DOHH2 (cell line): ENCODE results near the gene PLXNB3.

Source experiments
- H3F3A ChIP-seq: fragments of 200-600 bp; sonication (generic), shearing (Covaris generic); 2 replicates; pipeline ENCODE4 v1.6.0; 2016; ENCODE audit warnings: antibody characterized with exemption, mild to moderate bottlenecking; ENCODE audit not compliant: control insufficient read depth, insufficient read depth
- H3K27ac ChIP-seq: fragments of 200-600 bp; sonication (generic); 2 replicates; pipeline ENCODE4 v1.5.1; 2014; ENCODE audit warnings: low read depth, mild to moderate bottlenecking, low read length, moderate library complexity
- H3K27me3 ChIP-seq: fragments of 200-600 bp; sonication (generic); 2 replicates; pipeline ENCODE4 v1.6.1; 2014; ENCODE audit warnings: mild to moderate bottlenecking, low read length, mixed read lengths; ENCODE audit not compliant: control insufficient read depth
- H3K36me3 ChIP-seq: fragments of 200-600 bp; sonication (generic); 2 replicates; pipeline ENCODE4 v1.6.1; 2014; ENCODE audit warnings: mild to moderate bottlenecking, low read length, moderate library complexity, mixed read lengths; ENCODE audit not compliant: control insufficient read depth
- H3K4me1 ChIP-seq: fragments of 200-600 bp; sonication (generic); 2 replicates; pipeline ENCODE4 v1.6.1; 2014; ENCODE audit warnings: mild to moderate bottlenecking, low read length, mixed read lengths; ENCODE audit not compliant: control insufficient read depth
- H3K4me2 ChIP-seq: fragments of 200-600 bp; sonication (generic); 2 replicates; pipeline ENCODE4 v1.6.0; 2014; ENCODE audit warnings: mild to moderate bottlenecking, low read length, moderate library complexity
- H3K4me3 ChIP-seq: fragments of 200-600 bp; sonication (generic); 2 replicates; pipeline ENCODE4 v1.5.1; 2014; ENCODE audit warnings: mild to moderate bottlenecking, low read length, mixed read lengths
- H3K79me2 ChIP-seq: fragments of 200-600 bp; sonication (generic); 2 replicates; pipeline ENCODE4 v1.6.1; 2014; ENCODE audit warnings: mild to moderate bottlenecking, low read length, mixed read lengths; ENCODE audit not compliant: control insufficient read depth
- H3K9me2 ChIP-seq: fragments of 200-600 bp; sonication (generic); replicated peaks from 2 replicates; pipeline ENCODE4 v1.6.1; 2014; ENCODE audit warnings: mild to moderate bottlenecking, low read length, mixed read lengths; ENCODE audit not compliant: control insufficient read depth
- H3K9me3 ChIP-seq: fragments of 200-600 bp; sonication (generic); 2 replicates; pipeline ENCODE4 v1.6.1; 2014; ENCODE audit warnings: antibody characterized with exemption, low read length, mixed read lengths; ENCODE audit not compliant: control insufficient read depth, insufficient read depth
- H4K20me1 ChIP-seq: fragments of 200-600 bp; sonication (generic); 2 replicates; pipeline ENCODE4 v1.6.0; 2014; ENCODE audit warnings: low read depth, mild to moderate bottlenecking, antibody characterized with exemption, low read length, moderate library complexity; ENCODE audit not compliant: control insufficient read depth, insufficient read depth
- EZH2phosphoT487 ChIP-seq: fragments of 200-600 bp; sonication (generic); IDR thresholded peaks from 2 replicates; pipeline ENCODE4 v1.6.1; 2017; ENCODE audit warnings: borderline replicate concordance, mild to moderate bottlenecking, antibody characterized with exemption, low read length, moderate library complexity, mixed read lengths
- TF ChIP-seq, protein P1 (sequence below): fragments of 200-600 bp; sonication (generic); IDR thresholded peaks from one replicate; pipeline ENCODE4 v1.5.1; 2014; ENCODE audit warnings: antibody characterized with exemption, mild to moderate bottlenecking, low read depth, low read length; ENCODE audit not compliant: poor library complexity, severe bottlenecking

Gene PLXNB3

GRCh38 chrX:153735274-153735673 lies 28.8 kb upstream of the PLXNB3 start:
- no peak overlapping the region for H3K4me2 ChIP-seq
- no peaks in the 10 kb centered on the region for H3K9me2 ChIP-seq
- H3K27me3 ChIP-seq = no peaks in the 10 kb centered on the region
- no peak overlapping the region for H3K27ac ChIP-seq
- H3K36me3 ChIP-seq = no peaks in the 10 kb centered on the region
- no peaks in the 10 kb centered on the region for H3K79me2 ChIP-seq
- H4K20me1 ChIP-seq = no peaks in the 10 kb centered on the region
- H3K4me3 ChIP-seq = no peak overlapping the region
- peaks cover 9% of the 10 kb centered on the region for H3K4me1 ChIP-seq
- TF ChIP-seq EZH2phosphoT487 = no peak
- TF ChIP-seq, protein P1, sequence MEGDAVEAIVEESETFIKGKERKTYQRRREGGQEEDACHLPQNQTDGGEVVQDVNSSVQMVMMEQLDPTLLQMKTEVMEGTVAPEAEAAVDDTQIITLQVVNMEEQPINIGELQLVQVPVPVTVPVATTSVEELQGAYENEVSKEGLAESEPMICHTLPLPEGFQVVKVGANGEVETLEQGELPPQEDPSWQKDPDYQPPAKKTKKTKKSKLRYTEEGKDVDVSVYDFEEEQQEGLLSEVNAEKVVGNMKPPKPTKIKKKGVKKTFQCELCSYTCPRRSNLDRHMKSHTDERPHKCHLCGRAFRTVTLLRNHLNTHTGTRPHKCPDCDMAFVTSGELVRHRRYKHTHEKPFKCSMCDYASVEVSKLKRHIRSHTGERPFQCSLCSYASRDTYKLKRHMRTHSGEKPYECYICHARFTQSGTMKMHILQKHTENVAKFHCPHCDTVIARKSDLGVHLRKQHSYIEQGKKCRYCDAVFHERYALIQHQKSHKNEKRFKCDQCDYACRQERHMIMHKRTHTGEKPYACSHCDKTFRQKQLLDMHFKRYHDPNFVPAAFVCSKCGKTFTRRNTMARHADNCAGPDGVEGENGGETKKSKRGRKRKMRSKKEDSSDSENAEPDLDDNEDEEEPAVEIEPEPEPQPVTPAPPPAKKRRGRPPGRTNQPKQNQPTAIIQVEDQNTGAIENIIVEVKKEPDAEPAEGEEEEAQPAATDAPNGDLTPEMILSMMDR = peak; percentile 31
- H3F3A ChIP-seq = no peaks in the 10 kb centered on the region
- H3K9me3 ChIP-seq = no peaks in the 10 kb centered on the region

DNA sequence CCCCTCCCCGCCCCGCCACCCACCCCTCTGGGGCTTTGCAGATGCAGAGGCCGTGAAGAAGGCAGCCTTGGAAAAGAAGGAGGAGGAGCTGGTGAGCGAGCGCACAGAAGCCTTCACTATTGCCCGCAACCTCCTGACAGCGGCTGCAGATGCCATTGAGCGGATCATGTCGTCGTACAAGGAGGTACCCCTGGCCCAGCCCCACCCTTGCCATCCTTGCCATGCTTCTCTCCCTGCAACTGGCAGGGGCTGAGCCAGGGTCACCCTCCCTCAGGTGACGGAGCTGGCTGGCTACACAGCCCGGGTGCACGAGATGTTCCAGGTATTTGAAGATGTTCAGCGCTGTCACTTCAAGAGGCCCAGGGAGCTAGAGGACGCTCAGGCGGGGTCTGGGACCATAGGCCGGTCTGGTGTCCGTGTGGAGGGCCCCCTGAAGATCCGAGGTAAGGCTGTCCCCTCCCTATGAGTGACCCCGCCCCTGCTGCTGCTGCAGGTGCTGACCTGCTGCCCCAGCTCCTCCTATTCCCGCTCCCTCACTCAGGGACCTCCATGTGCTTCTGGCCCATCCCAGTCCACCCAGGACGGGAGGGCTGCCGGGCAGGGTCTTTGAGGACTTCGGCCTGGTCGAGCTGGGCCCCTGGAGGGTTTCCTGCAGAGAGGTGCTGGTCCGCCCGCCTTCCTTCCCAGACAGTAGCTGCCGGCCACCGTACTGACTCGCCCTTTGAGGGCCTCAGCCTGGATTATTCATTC lies 27.8 kb upstream of the PLXNB3 start:
- H3K9me3 ChIP-seq = no peaks in the 10 kb centered on the region
- no peaks in the 10 kb centered on the region for H3K9me2 ChIP-seq
- H3K4me1 ChIP-seq = peaks cover 9% of the 10 kb centered on the region
- no peak overlapping the region for H3K27ac ChIP-seq
- no peaks in the 10 kb centered on the region for H3K27me3 ChIP-seq
- H3K79me2 ChIP-seq = no peaks in the 10 kb centered on the region
- H3F3A ChIP-seq = no peaks in the 10 kb centered on the region
- no peaks in the 10 kb centered on the region for H3K36me3 ChIP-seq
- H4K20me1 ChIP-seq = no peaks in the 10 kb centered on the region
- H3K4me2 ChIP-seq = no peak overlapping the region
- no peak overlapping the region for H3K4me3 ChIP-seq
- TF ChIP-seq EZH2phosphoT487 = no peak
- TF ChIP-seq, protein P1 = no peak

DNA sequence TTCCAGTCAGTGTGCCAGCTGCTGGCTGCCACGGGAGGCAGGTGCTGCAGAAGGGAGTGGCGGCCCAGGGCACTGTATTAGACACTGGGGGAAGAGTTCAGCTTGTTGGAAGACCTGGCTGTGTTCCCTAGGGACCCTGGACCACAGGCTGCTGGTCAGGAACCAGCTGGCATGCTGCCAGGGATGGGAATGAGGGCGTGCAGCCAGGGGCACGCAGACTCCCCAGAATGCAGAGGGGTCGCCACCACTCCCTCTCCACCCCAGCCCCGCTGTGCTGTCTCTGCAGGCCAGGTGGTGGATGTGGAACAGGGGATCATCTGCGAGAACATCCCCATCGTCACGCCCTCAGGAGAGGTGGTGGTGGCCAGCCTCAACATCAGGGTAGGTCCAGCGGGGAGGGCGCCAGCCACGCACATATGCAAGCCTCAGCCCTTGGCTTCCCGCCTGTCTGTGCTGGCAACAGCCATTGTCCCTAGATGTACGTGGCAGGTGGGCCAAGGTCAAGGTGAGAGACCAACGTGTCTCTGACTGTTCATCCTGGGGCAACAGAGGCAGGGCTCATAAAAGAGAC lies 27.1 kb upstream of the PLXNB3 start:
- TF ChIP-seq, protein P1 = no peak
- no peak for TF ChIP-seq EZH2phosphoT487
- no peak overlapping the region for H3K4me3 ChIP-seq
- no peak overlapping the region for H3K27ac ChIP-seq
- no peaks in the 10 kb centered on the region for H4K20me1 ChIP-seq
- H3K27me3 ChIP-seq = no peaks in the 10 kb centered on the region
- no peaks in the 10 kb centered on the region for H3K36me3 ChIP-seq
- H3K4me1 ChIP-seq = peaks cover 9% of the 10 kb centered on the region
- no peaks in the 10 kb centered on the region for H3F3A ChIP-seq
- no peaks in the 10 kb centered on the region for H3K79me2 ChIP-seq
- H3K4me2 ChIP-seq = no peak overlapping the region
- H3K9me3 ChIP-seq = no peaks in the 10 kb centered on the region
- no peaks in the 10 kb centered on the region for H3K9me2 ChIP-seq
